ENCODE results near the gene SLC22A7. TPM values are rescaled to one million over a fixed set of nuclear protein-coding genes. Genes with fewer than 3 reads are reported as not detected.

SLC22A7 gene
- polyA plus RNA-seq, 4 donors, result 0.10 to 0.50 TPM; not detected in 2

- Histone ChIP-seq H3K9me3 (ENCODE audit: control insufficient read depth in 2 of 2, insufficient read depth in 1 of 2, low read depth in 1 of 2, low read length in 1 of 2) (no peaks in the 10 kb centered on the region), H3K27ac (ENCODE audit: low read depth in 1 of 3, low read length in 2 of 3) (no peak overlapping the region), H3K4me1 (ENCODE audit: control insufficient read depth in 3 of 3, insufficient read depth in 2 of 3, low read depth in 1 of 3, low read length in 2 of 3) (peaks cover 0 to 22% (median 5%) of the 10 kb centered on the region in 3 donors), H3K36me3 (ENCODE audit: control insufficient read depth in 3 of 3, insufficient read depth in 2 of 3, low read depth in 1 of 3, low read length in 3 of 3) (no peaks in the 10 kb centered on the region), H3K4me3 (ENCODE audit: low read depth in 1 of 3, low read length in 3 of 3) (no peak overlapping the region), H3K27me3 (ENCODE audit: control insufficient read depth in 3 of 3, insufficient read depth in 3 of 3, low read length in 3 of 3) (peaks cover 0 to 16% (median 0%) of the 10 kb centered on the region in 3 donors)
- DNase-seq, result no peak
- FAIRE-seq, result no peak
- whole genome bisulfite sequencing, 3 donors, result 79 to 82% (median 82%) methylated on average over 3 of the region's 3 CpGs
Observed at GRCh38 chr6:43311666-43312065, 13.6 kb downstream of the SLC22A7 start.

GRCh38 chr6:43313813-43314212 lies 15.8 kb downstream of the SLC22A7 start:
- FAIRE-seq (no peak), DNase-seq (no peak)
- H3K4me3 ChIP-seq (ENCODE audit: low read depth in 1 of 3, low read length in 3 of 3), result no peak overlapping the region
- no peak overlapping the region for H3K27ac ChIP-seq (ENCODE audit: low read depth in 1 of 3, low read length in 2 of 3)
- peaks cover 0 to 13% (median under 1%) of the 10 kb centered on the region in 3 donors for H3K4me1 ChIP-seq (ENCODE audit: control insufficient read depth in 3 of 3, insufficient read depth in 2 of 3, low read depth in 1 of 3, low read length in 2 of 3)
- H3K9me3 ChIP-seq (ENCODE audit: control insufficient read depth in 2 of 2, insufficient read depth in 1 of 2, low read depth in 1 of 2, low read length in 1 of 2), result no peaks in the 10 kb centered on the region
- WGBS, 3 donors, result 81 to 100% (median 89%) methylated on average over 1 of the region's 1 CpG
- H3K36me3 ChIP-seq (ENCODE audit: control insufficient read depth in 3 of 3, insufficient read depth in 2 of 3, low read depth in 1 of 3, low read length in 3 of 3), result no peaks in the 10 kb centered on the region
- peaks cover 0 to 6% (median 0%) of the 10 kb centered on the region in 3 donors for H3K27me3 ChIP-seq (ENCODE audit: control insufficient read depth in 3 of 3, insufficient read depth in 3 of 3, low read length in 3 of 3)

GRCh38 chr6:43318011-43318410 lies 20.0 kb downstream of the SLC22A7 start:
- 89 to 96% (median 92%) methylated on average over 2 of the region's 2 CpGs for WGBS, 3 donors
- Histone ChIP-seq H3K4me3 (ENCODE audit: low read depth in 1 of 3, low read length in 3 of 3) (no peak overlapping the region), H3K36me3 (ENCODE audit: control insufficient read depth in 3 of 3, insufficient read depth in 2 of 3, low read depth in 1 of 3, low read length in 3 of 3) (no peaks in the 10 kb centered on the region), H3K27ac (ENCODE audit: low read depth in 1 of 3, low read length in 2 of 3) (no peak overlapping the region), H3K9me3 (ENCODE audit: control insufficient read depth in 2 of 2, insufficient read depth in 1 of 2, low read depth in 1 of 2, low read length in 1 of 2) (no peaks in the 10 kb centered on the region), H3K4me1 (ENCODE audit: control insufficient read depth in 3 of 3, insufficient read depth in 2 of 3, low read depth in 1 of 3, low read length in 2 of 3) (peaks cover 0 to 7% (median 0%) of the 10 kb centered on the region in 3 donors), H3K27me3 (ENCODE audit: control insufficient read depth in 3 of 3, insufficient read depth in 3 of 3, low read length in 3 of 3) (no peaks in the 10 kb centered on the region)
- FAIRE-seq, result no peak
- DNase-seq, result no peak

GRCh38 chr6:43325876-43326275 lies 27.8 kb downstream of the SLC22A7 start:
- WGBS, 3 donors, result 48 to 72% (median 71%) methylated on average over 1 of the region's 1 CpG
- no peaks in the 10 kb centered on the region for H3K27me3 ChIP-seq (ENCODE audit: control insufficient read depth in 3 of 3, insufficient read depth in 3 of 3, low read length in 3 of 3)
- H3K4me1 ChIP-seq (ENCODE audit: control insufficient read depth in 3 of 3, insufficient read depth in 2 of 3, low read depth in 1 of 3, low read length in 2 of 3), result peaks cover 0 to 8% (median 0%) of the 10 kb centered on the region in 3 donors
- FAIRE-seq (no peak), DNase-seq (no peak)
- H3K27ac ChIP-seq (ENCODE audit: low read depth in 1 of 3, low read length in 2 of 3), result no peak overlapping the region
- no peaks in the 10 kb centered on the region for H3K9me3 ChIP-seq (ENCODE audit: control insufficient read depth in 2 of 2, insufficient read depth in 1 of 2, low read depth in 1 of 2, low read length in 1 of 2)
- no peak overlapping the region for H3K4me3 ChIP-seq (ENCODE audit: low read depth in 1 of 3, low read length in 3 of 3)
- H3K36me3 ChIP-seq (ENCODE audit: control insufficient read depth in 3 of 3, insufficient read depth in 2 of 3, low read depth in 1 of 3, low read length in 3 of 3), result peaks cover 0 to 16% (median 0%) of the 10 kb centered on the region in 3 donors

- Histone ChIP-seq H3K27me3 (ENCODE audit: control insufficient read depth in 3 of 3, insufficient read depth in 3 of 3, low read length in 3 of 3) (no peaks in the 10 kb centered on the region), H3K27ac (ENCODE audit: low read depth in 1 of 3, low read length in 2 of 3) (no peak overlapping the region), H3K4me1 (ENCODE audit: control insufficient read depth in 3 of 3, insufficient read depth in 2 of 3, low read depth in 1 of 3, low read length in 2 of 3) (peaks cover 0 to 8% (median 0%) of the 10 kb centered on the region in 3 donors), H3K4me3 (ENCODE audit: low read depth in 1 of 3, low read length in 3 of 3) (no peak overlapping the region), H3K36me3 (ENCODE audit: control insufficient read depth in 3 of 3, insufficient read depth in 2 of 3, low read depth in 1 of 3, low read length in 3 of 3) (peaks cover 0 to 16% (median 0%) of the 10 kb centered on the region in 3 donors), H3K9me3 (ENCODE audit: control insufficient read depth in 2 of 2, insufficient read depth in 1 of 2, low read depth in 1 of 2, low read length in 1 of 2) (no peaks in the 10 kb centered on the region)
- WGBS, 3 donors, result 9 to 23% (median 23%) methylated on average over 1 of the region's 1 CpG
- FAIRE-seq (no peak), DNase-seq (peak; percentile 51 to 54)
Observed at GRCh38 chr6:43328528-43328927, 30.5 kb downstream of the SLC22A7 start.

GRCh38 chr6:43331470-43331869 lies 33.4 kb downstream of the SLC22A7 start:
- H3K4me3 ChIP-seq (ENCODE audit: low read depth in 1 of 3, low read length in 3 of 3), result no peak overlapping the region
- H3K27ac ChIP-seq (ENCODE audit: low read depth in 1 of 3, low read length in 2 of 3), result no peak overlapping the region
- H3K36me3 ChIP-seq (ENCODE audit: control insufficient read depth in 3 of 3, insufficient read depth in 2 of 3, low read depth in 1 of 3, low read length in 3 of 3), result peaks cover 0 to 7% (median 0%) of the 10 kb centered on the region in 3 donors
- FAIRE-seq (no peak), DNase-seq (no peak)
- WGBS, 3 donors, result 60 to 86% (median 72%) methylated on average over 1 of the region's 1 CpG
- no peaks in the 10 kb centered on the region for H3K9me3 ChIP-seq (ENCODE audit: control insufficient read depth in 2 of 2, insufficient read depth in 1 of 2, low read depth in 1 of 2, low read length in 1 of 2)
- H3K27me3 ChIP-seq (ENCODE audit: control insufficient read depth in 3 of 3, insufficient read depth in 3 of 3, low read length in 3 of 3), result no peaks in the 10 kb centered on the region
- peaks cover 2 to 30% (median 3%) of the 10 kb centered on the region in 3 donors for H3K4me1 ChIP-seq (ENCODE audit: control insufficient read depth in 3 of 3, insufficient read depth in 2 of 3, low read depth in 1 of 3, low read length in 2 of 3)

- no peak for FAIRE-seq
- no peaks in the 10 kb centered on the region for H3K9me3 ChIP-seq (ENCODE audit: control insufficient read depth in 2 of 2, insufficient read depth in 1 of 2, low read depth in 1 of 2, low read length in 1 of 2)
- H3K36me3 ChIP-seq (ENCODE audit: control insufficient read depth in 3 of 3, insufficient read depth in 2 of 3, low read depth in 1 of 3, low read length in 3 of 3), result peaks cover 0 to 4% (median 0%) of the 10 kb centered on the region in 3 donors
- 67 to 82% (median 81%) methylated on average over 4 of the region's 4 CpGs for whole genome bisulfite sequencing, 3 donors
- H3K4me3 ChIP-seq (ENCODE audit: low read depth in 1 of 3, low read length in 3 of 3), result no peak overlapping the region
- H3K4me1 ChIP-seq (ENCODE audit: control insufficient read depth in 3 of 3, insufficient read depth in 2 of 3, low read depth in 1 of 3, low read length in 2 of 3), result peaks cover 2 to 30% (median 3%) of the 10 kb centered on the region in 3 donors
- H3K27me3 ChIP-seq (ENCODE audit: control insufficient read depth in 3 of 3, insufficient read depth in 3 of 3, low read length in 3 of 3), result no peaks in the 10 kb centered on the region
- H3K27ac ChIP-seq (ENCODE audit: low read depth in 1 of 3, low read length in 2 of 3), result no peak overlapping the region
- DNase-seq, result no peak
Observed at GRCh38 chr6:43331891-43332290, 33.8 kb downstream of the SLC22A7 start.

- Histone ChIP-seq H3K27me3 (ENCODE audit: control insufficient read depth in 3 of 3, insufficient read depth in 3 of 3, low read length in 3 of 3) (no peaks in the 10 kb centered on the region), H3K4me3 (ENCODE audit: low read depth in 1 of 3, low read length in 3 of 3) (no peak overlapping the region), H3K4me1 (ENCODE audit: control insufficient read depth in 3 of 3, insufficient read depth in 2 of 3, low read depth in 1 of 3, low read length in 2 of 3) (peaks cover 2 to 30% (median 5%) of the 10 kb centered on the region in 3 donors), H3K36me3 (ENCODE audit: control insufficient read depth in 3 of 3, insufficient read depth in 2 of 3, low read depth in 1 of 3, low read length in 3 of 3) (peaks cover under 1 to 18% (median 4%) of the 10 kb centered on the region in 3 donors), H3K9me3 (ENCODE audit: control insufficient read depth in 2 of 2, insufficient read depth in 1 of 2, low read depth in 1 of 2, low read length in 1 of 2) (no peaks in the 10 kb centered on the region), H3K27ac (ENCODE audit: low read depth in 1 of 3, low read length in 2 of 3) (peak overlapping the region; percentile 14 to 64 (median 49))
- DNase-seq, result peak; percentile 76 to 82
- WGBS, 3 donors, result 14 to 35% (median 29%) methylated on average over 2 of the region's 2 CpGs
- FAIRE-seq, result no peak
Observed at GRCh38 chr6:43334466-43335095, 36.5 kb downstream of the SLC22A7 start.

Data from small intestine (tissue), 7 donors.